ENCODE results near the gene AKAP1.

Gene AKAP1

DNA sequence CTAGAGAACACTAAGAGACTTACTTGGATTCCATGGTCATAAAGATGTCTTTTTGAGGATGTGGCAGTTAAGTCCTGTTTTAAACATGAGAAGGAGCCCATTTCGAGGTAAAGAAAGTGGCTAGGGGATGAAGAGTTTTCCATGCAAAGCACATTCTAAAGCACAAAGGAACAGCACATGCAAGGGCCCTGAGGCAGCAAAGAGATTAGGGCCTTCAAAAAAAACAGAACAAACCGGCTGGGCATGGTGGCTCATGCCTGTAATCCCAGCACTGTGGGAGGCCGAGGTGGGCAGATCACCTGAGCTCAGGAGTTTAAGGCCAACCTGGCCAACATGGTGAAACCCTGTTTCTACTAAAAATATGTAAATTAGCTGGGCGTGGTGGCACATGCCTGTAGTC lies 79.8 kb downstream of the AKAP1 start:
- no peak for TF ChIP-seq ZFX (IDR thresholded peaks at IDR 0.05; ENCODE audit: borderline replicate concordance)
- TF ChIP-seq, protein P1, sequence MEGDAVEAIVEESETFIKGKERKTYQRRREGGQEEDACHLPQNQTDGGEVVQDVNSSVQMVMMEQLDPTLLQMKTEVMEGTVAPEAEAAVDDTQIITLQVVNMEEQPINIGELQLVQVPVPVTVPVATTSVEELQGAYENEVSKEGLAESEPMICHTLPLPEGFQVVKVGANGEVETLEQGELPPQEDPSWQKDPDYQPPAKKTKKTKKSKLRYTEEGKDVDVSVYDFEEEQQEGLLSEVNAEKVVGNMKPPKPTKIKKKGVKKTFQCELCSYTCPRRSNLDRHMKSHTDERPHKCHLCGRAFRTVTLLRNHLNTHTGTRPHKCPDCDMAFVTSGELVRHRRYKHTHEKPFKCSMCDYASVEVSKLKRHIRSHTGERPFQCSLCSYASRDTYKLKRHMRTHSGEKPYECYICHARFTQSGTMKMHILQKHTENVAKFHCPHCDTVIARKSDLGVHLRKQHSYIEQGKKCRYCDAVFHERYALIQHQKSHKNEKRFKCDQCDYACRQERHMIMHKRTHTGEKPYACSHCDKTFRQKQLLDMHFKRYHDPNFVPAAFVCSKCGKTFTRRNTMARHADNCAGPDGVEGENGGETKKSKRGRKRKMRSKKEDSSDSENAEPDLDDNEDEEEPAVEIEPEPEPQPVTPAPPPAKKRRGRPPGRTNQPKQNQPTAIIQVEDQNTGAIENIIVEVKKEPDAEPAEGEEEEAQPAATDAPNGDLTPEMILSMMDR (IDR thresholded peaks at IDR 0.05), result no peak
- H3K27ac ChIP-seq, result no peak overlapping the region

DNA sequence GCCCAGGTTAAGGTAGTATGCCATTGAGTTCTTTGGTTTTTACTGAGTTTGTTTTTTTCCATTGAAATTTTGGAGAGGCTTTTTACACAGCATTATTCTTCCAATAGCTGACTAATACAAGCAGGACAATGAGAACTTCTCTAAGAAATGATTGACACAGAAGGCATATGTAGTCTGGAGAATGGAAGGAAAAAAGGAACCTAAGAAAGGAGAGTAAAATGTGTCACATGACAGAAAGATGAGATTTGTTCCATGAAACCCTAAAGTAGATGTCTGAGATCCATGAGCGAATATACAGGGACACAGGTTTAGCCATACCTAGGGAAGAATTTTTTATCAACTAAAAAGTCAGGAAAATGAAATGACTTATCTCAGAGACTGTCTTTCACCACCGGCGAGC lies 80.7 kb downstream of the AKAP1 start:
- H3K27ac ChIP-seq, result no peak overlapping the region
- no peak for TF ChIP-seq ZFX (IDR thresholded peaks at IDR 0.05; ENCODE audit: borderline replicate concordance)
- TF ChIP-seq, protein P1 (IDR thresholded peaks at IDR 0.05), result no peak

DNA sequence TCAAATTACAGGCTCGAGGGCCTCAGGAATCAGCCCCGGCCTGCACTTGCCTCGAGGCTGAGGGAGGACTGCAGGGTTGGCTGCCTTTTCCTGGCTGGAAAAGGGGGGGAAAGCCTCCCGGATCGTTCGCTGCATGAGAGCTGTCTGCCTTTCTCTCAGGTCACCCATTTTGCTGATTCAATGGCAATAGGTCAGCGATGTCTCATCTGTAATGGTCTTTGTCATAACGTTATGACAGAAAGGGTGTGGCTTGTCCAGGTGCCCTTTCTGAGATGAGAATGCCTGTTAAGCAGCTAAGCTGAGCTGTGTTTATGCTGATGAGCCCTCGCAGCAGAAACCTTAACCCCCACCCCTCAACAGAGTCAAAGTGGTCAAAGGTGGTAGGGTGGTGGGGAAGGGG lies 81.8 kb downstream of the AKAP1 start:
- TF ChIP-seq, protein P1 (IDR thresholded peaks at IDR 0.05), result no peak
- TF ChIP-seq ZFX (IDR thresholded peaks at IDR 0.05; ENCODE audit: borderline replicate concordance), result no peak
- no peak overlapping the region for H3K27ac ChIP-seq

DNA sequence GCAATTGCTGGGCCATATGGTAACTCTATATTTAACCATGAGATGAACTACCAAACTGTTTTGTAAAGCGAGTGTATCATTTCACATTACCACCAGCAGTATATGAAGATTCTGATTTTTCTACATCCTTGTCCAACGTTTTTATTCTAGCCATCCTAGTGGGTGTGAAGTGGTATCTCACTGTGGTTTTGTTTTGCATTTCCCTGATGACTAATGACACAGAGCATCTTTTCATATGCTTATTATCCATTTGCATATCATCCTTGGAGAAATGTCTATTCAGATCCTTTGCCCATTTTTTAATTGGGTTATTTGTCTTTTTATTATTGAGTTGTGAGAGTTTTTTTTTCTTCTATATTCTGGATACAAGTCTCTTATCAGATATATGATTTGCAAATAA lies 83.6 kb downstream of the AKAP1 start:
- no peak overlapping the region for H3K27ac ChIP-seq
- no peak for TF ChIP-seq ZFX (IDR thresholded peaks at IDR 0.05; ENCODE audit: borderline replicate concordance)
- TF ChIP-seq, protein P1 (IDR thresholded peaks at IDR 0.05), result no peak

DNA sequence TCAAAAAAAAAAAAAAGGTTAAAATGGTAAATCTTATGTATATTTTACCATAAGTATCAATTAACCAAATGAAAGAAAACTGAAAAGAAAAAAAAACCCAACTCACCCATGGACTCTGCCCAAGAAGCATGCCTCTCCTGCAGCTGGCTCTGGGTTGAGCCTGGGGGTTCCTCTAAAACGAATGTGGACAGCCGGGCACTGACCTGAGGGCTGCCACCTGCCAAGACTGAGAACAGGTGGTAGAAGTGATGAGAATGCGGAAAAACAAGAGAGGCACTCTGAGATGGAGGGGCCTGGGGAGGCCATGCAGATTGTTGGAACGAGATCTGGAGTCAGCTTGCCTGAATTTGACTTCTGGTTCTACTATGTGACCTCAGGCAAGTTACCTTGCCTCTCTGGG lies 85.8 kb downstream of the AKAP1 start:
- TF ChIP-seq ZFX (IDR thresholded peaks at IDR 0.05; ENCODE audit: borderline replicate concordance), result no peak
- TF ChIP-seq, protein P1 (IDR thresholded peaks at IDR 0.05), result no peak
- no peak overlapping the region for H3K27ac ChIP-seq
